Posterior cingulate gyrus (tissue), 11 donors: ENCODE data around the gene IPO9.
"Not testable (repeated sequence)": the region's sequence is repeated elsewhere in the genome, so short reads cannot be mapped to it uniquely, and the experiment has no call there.

Experiments
- DNase-seq, 10 donors: peaks; one replicate each; pipeline versions ENCODE4 v3.0.0 to v3.0.0-alpha.2; 2020 to 2021; ENCODE audit warnings: mixed read lengths in 3 of 10
- intact Hi-C: fragments of 100-400 bp; cut with DNase I; formaldehyde crosslinking; loops from one replicate; pipeline ENCODE4 v1.15.1; 2023

IPO9 gene

GRCh38 chr1:201807958-201808632 lies 20.9 kb upstream of the IPO9 start:
- intact Hi-C loops, result no loop called here
- DNase-seq, result no peak

DNA sequence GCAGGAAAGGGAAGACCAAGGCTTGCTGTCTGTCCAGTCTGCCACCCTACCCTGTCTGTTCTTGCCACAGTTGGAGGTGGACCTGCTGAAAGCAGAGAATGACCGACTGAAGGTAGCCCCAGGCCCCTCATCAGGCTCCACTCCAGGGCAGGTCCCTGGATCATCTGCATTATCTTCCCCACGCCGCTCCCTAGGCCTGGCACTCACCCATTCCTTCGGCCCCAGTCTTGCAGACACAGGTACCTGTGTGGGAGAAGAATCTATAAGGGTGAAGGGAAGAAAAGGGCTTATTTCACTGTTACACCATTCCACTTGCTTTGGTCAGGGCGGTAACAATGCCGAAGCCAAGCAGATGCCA lies 20.3 kb upstream of the IPO9 start:
- intact Hi-C loops, result no loop called here
- DNase-seq, result no peak

DNA sequence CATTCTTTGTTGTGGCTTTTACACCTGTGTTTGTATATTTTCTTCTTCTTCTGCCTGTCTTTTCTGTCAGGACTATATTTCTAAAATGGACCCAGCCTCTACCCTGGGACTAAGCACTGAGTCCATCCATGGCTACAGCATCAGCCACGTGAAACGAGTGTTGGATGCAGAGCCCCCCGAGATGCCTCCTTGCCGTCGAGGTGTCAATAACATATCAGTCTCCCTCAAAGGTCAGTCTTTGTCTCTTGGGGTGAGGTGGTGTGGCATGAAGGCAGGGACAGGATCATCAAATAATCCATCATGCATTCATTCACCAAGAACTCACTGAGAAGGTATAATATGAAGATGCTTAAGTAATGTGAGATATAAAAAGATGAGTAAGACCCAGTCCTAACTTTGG lies 19.1 kb upstream of the IPO9 start:
- no peak for DNase-seq
- intact Hi-C loops, result no loop called here

DNA sequence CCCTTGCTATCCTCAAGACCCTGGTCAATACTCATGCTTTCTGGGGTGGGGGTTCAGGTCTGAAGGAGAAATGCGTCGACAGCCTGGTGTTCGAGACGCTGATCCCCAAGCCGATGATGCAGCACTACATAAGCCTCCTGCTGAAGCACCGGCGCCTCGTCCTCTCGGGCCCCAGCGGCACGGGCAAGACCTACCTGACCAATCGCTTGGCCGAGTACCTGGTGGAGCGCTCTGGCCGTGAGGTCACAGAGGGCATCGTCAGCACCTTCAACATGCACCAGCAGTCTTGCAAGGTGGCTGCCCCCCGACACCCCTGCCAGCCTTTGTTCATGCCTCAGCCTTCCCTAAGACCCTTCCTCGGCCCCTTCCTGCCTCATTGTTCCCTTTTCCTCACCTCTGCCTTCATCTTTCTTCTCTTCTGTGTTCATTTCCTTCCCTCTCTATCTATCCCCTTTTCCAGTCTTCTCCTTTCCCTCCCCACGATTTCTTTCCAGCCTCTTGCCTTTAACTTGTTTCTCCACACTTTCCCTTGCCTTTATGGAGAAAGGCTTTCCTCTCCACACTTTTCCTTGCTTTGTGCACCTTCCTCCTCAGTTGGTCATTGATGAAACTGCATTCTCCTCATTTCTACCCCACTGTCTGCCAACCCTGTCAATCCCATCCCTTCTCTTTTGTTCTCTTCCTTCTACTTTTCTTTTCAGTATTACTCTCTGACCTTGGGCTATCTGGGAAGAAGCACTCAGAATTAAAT lies 18.3 kb upstream of the IPO9 start:
- no peak for DNase-seq
- intact Hi-C loops, result no loop called here

GRCh38 chr1:201813226-201813625 lies 15.7 kb upstream of the IPO9 start:
- DNase-seq, result no peak
- intact Hi-C loops, result no loop called here

- intact Hi-C loops, result no loop called here
- no peak for DNase-seq
Observed at GRCh38 chr1:201816309-201816854, 12.6 kb upstream of the IPO9 start.

DNA sequence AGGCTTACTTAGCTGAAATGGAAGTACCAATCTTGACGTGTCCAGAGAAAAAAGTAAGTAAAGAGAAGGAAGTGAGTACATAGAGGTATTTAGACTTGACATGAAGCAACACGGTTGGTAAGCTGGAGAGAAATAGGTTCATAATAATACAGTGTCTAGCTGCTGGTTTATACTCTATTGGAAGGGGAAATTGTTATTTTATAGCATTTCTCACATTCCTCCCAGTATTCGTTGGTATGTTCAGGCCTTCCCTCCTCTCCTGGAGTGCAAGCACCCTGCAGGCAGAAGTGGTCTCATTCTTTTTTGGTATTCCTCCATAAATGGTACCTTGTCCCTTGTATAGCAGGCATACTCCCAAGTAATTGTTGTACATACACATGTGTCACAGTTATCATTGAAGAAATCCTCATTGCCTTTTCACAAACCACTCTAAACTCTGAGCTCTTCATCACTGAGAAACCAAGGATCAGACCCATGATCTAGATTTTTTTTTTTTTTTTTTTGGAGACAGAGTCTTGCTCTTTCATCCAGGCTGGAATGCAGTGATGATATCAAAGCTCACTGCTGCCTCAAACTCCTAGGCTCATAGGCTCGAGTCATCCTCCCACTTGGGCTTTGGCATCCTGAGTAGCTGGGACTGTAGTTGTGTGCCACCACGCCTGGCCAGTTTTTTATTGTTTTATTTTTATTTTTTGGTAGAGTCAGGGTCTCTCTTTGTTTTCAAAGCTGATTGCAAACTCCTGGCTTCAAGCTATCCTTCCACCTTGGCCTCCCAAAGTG lies 9.8 kb upstream of the IPO9 start:
- no peak for DNase-seq
- intact Hi-C loops, result no loop called here

GRCh38 chr1:201820413-201820812 lies 8.5 kb upstream of the IPO9 start:
- intact Hi-C loops, result no loop called here
- DNase-seq, result no peak

DNA sequence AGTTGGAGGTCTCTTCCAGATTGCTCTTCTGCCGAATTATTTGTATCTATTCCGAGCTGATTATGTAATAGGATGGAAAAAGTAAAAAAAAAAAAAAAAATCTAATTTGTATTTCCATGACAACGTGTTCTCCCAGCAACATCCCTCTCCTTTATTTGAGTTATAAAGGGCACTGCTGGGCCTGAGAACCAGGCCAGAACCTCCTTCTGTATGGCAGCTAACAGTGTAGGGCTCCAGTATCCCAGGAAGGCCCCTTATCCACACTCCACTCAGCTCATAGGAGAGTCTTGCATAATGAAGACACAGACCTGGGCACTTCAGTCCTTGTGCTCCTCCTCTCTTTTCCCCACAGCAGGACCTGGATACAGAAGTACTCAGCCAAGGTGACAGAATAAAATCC lies 3.7 kb upstream of the IPO9 start:
- intact Hi-C loops, result loop anchor here (5.0 kb wide), 1 partner anchor 147 kb away; no protein-coding TSS in a partner anchor
- peak in 1 of 10 donors; percentile 18 for DNase-seq

DNA sequence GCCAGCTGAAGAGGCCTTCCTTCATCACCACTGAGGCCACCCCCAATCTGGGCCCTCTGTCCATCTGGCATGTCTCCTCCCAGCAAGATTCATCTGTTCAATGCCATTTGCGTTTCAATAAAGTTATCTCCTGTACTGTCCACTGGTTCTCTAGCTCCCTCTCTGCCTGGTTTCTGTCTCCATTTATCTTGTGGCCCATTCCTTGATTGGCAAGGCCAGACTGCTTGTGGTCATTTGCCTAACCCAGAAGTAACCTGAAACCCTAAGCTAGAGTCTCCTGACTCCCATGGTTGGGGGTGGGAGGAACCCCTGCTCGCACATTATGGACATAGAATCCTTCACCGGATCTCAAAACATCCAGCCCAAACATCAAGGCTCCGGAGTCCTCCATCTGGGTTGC lies 2.1 kb upstream of the IPO9 start:
- no peak for DNase-seq
- intact Hi-C loops, result loop anchor here (5.0 kb wide), 1 partner anchor 145 kb away; no protein-coding TSS in a partner anchor

- intact Hi-C loops, result loop anchor here (5.0 kb wide), 1 partner anchor 145 kb away; no protein-coding TSS in a partner anchor
Observed at GRCh38 chr1:201827321-201828216, 1.4 kb upstream of the IPO9 start.

GRCh38 chr1:201828217-201828819 lies 639 bp upstream of the IPO9 start:
- intact Hi-C loops, result loop anchor here (5.0 kb wide), 1 partner anchor 144 kb away; no protein-coding TSS in a partner anchor

More at GRCh38 chr1:201827321-201828216, 1.4 kb upstream of the IPO9 start:
- DNase-seq, result no peak

DNA sequence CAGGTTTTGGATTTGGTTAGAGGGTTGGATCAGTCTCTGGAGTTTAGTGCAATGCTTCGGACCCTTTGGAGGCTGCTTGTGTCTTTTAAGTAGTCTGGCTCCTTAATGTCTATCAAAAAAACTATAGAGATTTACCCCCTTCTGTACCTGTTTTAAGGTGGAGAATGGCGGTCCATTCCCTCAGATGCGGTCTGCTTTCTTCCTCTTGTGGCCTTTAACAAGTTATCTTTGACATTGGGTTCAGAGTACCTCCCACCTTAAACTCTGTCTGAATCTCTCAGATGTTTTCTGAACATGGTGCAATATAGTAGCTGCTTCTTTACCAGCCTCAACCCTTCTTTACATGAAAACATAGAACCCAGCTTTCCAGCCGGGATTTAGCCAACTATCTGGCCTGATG lies 2.4 kb downstream of the IPO9 start:
- no peak for DNase-seq
- intact Hi-C loops, result loop anchor here (5.0 kb wide), 1 partner anchor 46 kb away; no protein-coding TSS in a partner anchor

More at GRCh38 chr1:201828217-201828819, 639 bp upstream of the IPO9 start:
- peak in 1 of 10 donors; percentile 81 for DNase-seq

DNA sequence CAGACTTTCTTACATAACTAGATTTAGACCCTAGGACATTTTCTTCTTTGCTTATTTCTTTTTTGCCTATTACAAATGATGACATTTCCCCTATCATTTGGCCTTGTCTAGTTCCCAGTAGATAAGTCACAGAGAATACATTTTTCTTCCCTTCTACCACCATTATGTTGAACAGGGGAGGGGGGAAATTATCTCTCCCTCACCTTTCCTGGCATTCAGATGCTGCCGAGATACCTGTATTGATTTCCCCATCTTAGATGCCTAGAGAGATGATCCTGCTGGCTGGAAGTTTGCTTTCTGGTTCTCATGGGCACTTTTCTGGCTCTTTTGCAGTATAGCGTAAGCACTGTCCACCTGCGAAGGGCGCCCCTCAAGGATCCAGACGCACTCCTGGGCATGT lies 5.7 kb downstream of the IPO9 start:
- no peak for DNase-seq
- intact Hi-C loops, result loop anchor here (5.0 kb wide), 1 partner anchor 43 kb away; no protein-coding TSS in a partner anchor

DNA sequence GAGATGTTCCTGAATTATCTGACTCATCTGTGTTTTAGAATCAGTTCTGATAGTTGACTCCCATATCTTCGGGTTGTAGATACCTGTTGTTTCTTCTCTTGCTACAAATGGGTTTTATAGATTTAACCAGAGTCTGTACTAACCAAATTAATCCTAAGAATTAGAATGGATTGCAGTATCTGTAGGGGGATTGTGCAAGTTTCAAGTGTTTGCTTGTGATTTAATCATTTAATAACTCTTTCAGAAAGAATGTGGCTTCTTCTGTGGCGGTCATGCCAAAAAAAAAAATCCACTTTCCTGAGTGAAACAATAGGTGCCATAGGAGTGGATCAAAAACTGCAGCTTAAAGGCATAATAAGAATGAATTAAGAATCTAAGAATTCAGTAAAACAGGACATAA lies 9.4 kb downstream of the IPO9 start:
- intact Hi-C loops, result no loop called here
- DNase-seq, result no peak

DNA sequence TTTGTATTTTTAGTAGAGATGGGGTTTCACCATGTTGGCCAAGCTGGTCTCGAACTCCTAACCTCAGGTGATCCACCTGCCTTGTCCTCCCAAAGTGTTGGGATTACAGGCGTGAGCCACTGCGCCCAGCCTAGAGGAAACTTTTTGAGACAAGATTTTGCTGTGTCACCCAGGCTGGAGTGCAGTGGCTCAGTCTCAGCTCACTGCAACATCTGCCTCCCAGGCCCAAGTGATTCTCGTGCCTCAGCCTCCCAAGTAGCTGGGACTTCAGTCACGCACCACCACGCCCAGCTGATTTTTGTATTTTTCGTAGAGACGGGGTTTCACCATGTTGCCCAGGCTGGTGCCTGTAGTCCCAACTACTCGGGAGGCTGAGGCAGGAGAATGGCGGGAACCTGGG lies 10.1 kb downstream of the IPO9 start:
- intact Hi-C loops, result not testable (repeated sequence)

GRCh38 chr1:201840055-201840454 lies 11.1 kb downstream of the IPO9 start:
- intact Hi-C loops, result no loop called here
- no peak for DNase-seq

More for the DNA sequence above, 10.1 kb downstream of the IPO9 start:
- DNase-seq, result not testable (repeated sequence)

DNA sequence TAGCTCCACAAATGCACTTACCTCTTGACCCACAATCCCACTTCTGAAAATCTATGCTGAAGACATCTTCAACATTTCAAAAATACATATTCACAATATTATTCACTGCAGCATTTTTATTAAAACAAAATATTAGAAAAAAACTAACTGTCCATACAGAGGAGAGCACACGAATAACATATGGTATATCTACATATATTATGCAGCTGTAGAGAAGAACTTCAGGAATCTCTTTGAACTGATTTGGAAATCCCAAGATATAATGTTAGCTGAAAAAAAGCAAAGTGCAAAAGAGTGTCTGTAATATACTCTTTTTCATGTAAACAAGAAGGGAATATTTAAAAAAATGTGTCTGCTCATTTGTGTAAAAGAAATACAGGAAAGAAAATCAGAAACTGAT lies 11.5 kb downstream of the IPO9 start:
- DNase-seq, result no peak
- intact Hi-C loops, result no loop called here

DNA sequence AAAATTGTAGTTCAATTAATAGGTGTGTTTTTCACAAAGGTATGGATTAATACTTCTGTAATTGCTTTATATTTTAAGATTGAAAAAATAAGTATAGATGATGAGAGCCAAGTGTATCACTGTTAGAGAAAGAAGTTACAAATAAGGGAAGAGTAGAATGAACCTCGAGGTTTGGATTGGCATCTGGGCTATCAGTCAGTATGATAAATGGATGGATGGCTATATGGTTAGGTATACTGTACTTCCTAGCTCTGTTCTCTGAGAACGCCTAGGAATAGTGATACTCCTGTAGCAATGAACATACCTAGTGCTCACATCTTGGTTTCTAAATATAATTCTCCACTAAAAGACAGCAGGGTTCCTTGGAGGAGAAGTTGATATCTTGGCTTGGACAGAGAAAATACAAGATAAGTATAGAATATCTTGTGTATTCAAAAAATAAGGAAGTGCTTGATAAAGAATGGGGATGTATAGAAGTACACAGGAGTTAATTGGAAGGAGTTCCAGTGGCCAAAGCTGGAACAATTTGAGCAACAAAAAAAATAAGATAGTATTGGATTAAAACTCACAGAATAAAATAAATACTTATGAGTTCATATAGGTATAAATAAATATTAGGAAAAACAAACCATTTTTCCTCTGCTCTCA lies 12.4 kb downstream of the IPO9 start:
- intact Hi-C loops, result no loop called here
- DNase-seq, result no peak
